ENCODE data around the gene MBD3L1.

DNA sequence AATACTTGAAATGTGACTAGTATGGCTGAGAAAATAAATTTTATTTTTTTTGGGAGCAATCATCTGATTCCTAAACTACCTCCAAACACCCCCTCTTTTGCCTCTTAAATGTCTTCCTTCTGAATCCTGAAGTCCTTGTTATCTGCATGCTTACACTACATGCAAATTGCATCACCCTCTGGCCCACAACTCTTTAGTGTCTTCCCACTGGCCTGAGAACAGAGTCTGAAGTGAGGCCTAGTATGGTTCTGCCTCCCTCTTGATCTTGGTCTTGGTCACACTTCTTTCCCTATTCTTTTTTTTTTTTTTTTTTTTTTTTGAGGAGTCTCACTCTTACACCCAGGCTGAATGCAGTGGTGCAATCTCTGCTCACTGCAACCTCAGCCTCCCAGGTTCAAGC is 4.9 kb upstream of the MBD3L1 start:
- TF ChIP-seq, protein P1, sequence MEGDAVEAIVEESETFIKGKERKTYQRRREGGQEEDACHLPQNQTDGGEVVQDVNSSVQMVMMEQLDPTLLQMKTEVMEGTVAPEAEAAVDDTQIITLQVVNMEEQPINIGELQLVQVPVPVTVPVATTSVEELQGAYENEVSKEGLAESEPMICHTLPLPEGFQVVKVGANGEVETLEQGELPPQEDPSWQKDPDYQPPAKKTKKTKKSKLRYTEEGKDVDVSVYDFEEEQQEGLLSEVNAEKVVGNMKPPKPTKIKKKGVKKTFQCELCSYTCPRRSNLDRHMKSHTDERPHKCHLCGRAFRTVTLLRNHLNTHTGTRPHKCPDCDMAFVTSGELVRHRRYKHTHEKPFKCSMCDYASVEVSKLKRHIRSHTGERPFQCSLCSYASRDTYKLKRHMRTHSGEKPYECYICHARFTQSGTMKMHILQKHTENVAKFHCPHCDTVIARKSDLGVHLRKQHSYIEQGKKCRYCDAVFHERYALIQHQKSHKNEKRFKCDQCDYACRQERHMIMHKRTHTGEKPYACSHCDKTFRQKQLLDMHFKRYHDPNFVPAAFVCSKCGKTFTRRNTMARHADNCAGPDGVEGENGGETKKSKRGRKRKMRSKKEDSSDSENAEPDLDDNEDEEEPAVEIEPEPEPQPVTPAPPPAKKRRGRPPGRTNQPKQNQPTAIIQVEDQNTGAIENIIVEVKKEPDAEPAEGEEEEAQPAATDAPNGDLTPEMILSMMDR (IDR thresholded peaks at IDR 0.05) = no peak
- TF ChIP-seq EZH2phosphoT487 (IDR thresholded peaks at IDR 0.05) (no peak), EZH2 (IDR thresholded peaks at IDR 0.05) (no peak)

All from neural progenitor cell (in vitro differentiated cells).